ENCODE data around the gene LRRC43. TPM values are rescaled to one million over a fixed set of nuclear protein-coding genes. Genes with fewer than 3 reads are reported as not detected.

The LRRC43 gene
- total RNA-seq, 2 donors from 2014 or later, result 0.71 to 1.8 TPM

DNA sequence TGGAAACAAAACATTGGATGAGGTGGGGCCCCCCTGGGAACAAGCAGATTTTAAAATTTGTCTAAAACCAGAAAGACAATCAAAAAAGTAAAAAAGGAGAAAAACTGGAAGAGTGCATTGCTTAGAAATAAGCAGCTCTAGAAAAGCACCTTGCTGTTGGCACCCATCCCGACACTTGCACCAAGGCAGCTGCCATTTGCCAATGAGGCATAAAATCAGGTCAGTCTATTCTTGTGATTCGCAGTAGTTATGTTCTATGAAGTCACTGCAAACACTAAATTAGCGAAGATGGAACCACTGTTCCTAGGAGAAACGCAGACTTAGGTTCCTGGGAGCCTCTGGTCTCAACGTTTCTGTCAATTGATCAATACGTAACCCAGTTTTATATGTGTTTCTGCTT lies 67.1 kb downstream of the LRRC43 start:
- Histone ChIP-seq H3K4me1 (no peaks in the 10 kb centered on the region), H3K9me3 (no peaks in the 10 kb centered on the region), H3K36me3 (peaks cover 16% of the 10 kb centered on the region), H3K27me3 (no peaks in the 10 kb centered on the region), H3K4me3 (no peak overlapping the region), H3K27ac (no peak overlapping the region)
- no peak for DNase-seq (ENCODE audit: low spot score)
- TF ChIP-seq, protein P1, sequence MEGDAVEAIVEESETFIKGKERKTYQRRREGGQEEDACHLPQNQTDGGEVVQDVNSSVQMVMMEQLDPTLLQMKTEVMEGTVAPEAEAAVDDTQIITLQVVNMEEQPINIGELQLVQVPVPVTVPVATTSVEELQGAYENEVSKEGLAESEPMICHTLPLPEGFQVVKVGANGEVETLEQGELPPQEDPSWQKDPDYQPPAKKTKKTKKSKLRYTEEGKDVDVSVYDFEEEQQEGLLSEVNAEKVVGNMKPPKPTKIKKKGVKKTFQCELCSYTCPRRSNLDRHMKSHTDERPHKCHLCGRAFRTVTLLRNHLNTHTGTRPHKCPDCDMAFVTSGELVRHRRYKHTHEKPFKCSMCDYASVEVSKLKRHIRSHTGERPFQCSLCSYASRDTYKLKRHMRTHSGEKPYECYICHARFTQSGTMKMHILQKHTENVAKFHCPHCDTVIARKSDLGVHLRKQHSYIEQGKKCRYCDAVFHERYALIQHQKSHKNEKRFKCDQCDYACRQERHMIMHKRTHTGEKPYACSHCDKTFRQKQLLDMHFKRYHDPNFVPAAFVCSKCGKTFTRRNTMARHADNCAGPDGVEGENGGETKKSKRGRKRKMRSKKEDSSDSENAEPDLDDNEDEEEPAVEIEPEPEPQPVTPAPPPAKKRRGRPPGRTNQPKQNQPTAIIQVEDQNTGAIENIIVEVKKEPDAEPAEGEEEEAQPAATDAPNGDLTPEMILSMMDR (IDR thresholded peaks at IDR 0.05), result no peak

- no peaks in the 10 kb centered on the region for H3K27me3 ChIP-seq
- H3K4me3 ChIP-seq, result no peak overlapping the region
- no peaks in the 10 kb centered on the region for H3K4me1 ChIP-seq
- TF ChIP-seq, protein P1 (IDR thresholded peaks at IDR 0.05), result no peak
- H3K9me3 ChIP-seq, result no peaks in the 10 kb centered on the region
- H3K27ac ChIP-seq, result no peak overlapping the region
- H3K36me3 ChIP-seq, result peaks cover 16% of the 10 kb centered on the region
- DNase-seq (ENCODE audit: low spot score), result no peak
These were observed 67.6 kb downstream of the LRRC43 start for GRCh38 chr12:122250536-122250935.

Other genes starting within 250 kb of the LRRC43 start
- gene BCL7A, start 161.2 kb upstream of the LRRC43 start, total RNA-seq, result 10 to 100 TPM; 11.5 to 21.2 TPM
- gene MLXIP, start 104.4 kb upstream of the LRRC43 start, total RNA-seq, result 10 to 100 TPM; 14.2 to 24.1 TPM
- not detected for gene IL31, start 8.9 kb upstream of the LRRC43 start, total RNA-seq
- not detected for gene B3GNT4, start 20.6 kb downstream of the LRRC43 start, total RNA-seq
- gene DIABLO, start 42.9 kb downstream of the LRRC43 start, total RNA-seq, result 10 to 100 TPM; 36.9 to 55.0 TPM
- gene VPS33A, start 83.4 kb downstream of the LRRC43 start, total RNA-seq, result 1 to 10 TPM; 7.6 to 8.4 TPM
- gene CLIP1, start 239.5 kb downstream of the LRRC43 start, total RNA-seq, result 100 to 1,000 TPM in 1 of 2 donors, 10 to 100 TPM in 1; 91.5 to 153 TPM